KMS-11 (cell line): ENCODE results near the gene TIMELESS.

Experiments
- H2AFZ ChIP-seq: fragments of 200-600 bp; sonication (generic); 2 replicates; pipeline ENCODE4 v1.6.1; 2016; ENCODE audit warnings: antibody characterized with exemption, mixed run types, low read depth
- H3K27ac ChIP-seq: fragments of 200-600 bp; sonication (generic); 2 replicates; pipeline ENCODE4 v1.6.1; 2016; ENCODE audit warnings: mild to moderate bottlenecking, mixed run types
- H3K27me3 ChIP-seq: fragments of 200-600 bp; sonication (generic); 2 replicates; pipeline ENCODE4 v1.6.1; 2017; ENCODE audit warnings: mild to moderate bottlenecking, low read depth, mixed run types, moderate library complexity; ENCODE audit not compliant: insufficient read depth
- H3K36me3 ChIP-seq: fragments of 200-600 bp; sonication (generic); 2 replicates; pipeline ENCODE4 v1.6.1; 2017; ENCODE audit warnings: mild to moderate bottlenecking, mixed run types; ENCODE audit not compliant: insufficient read depth
- H3K4me1 ChIP-seq: fragments of 200-600 bp; sonication (generic); 2 replicates; pipeline ENCODE4 v1.6.1; 2016; ENCODE audit warnings: mild to moderate bottlenecking, low read depth, mixed run types; ENCODE audit not compliant: poor library complexity, severe bottlenecking
- H3K4me2 ChIP-seq: fragments of 200-600 bp; sonication (generic); 2 replicates; pipeline ENCODE4 v1.7.0; 2016; ENCODE audit warnings: mild to moderate bottlenecking, mixed run types
- H3K4me3 ChIP-seq: fragments of 200-600 bp; sonication (generic); IDR thresholded peaks from 2 replicates; pipeline ENCODE4 v1.6.1; 2017; ENCODE audit warnings: low read depth, low read length, mixed read lengths; ENCODE audit not compliant: insufficient read depth
- H3K79me2 ChIP-seq: fragments of 200-600 bp; sonication (generic); 2 replicates; pipeline ENCODE4 v1.6.1; 2016; ENCODE audit warnings: low read depth, mixed run types; ENCODE audit not compliant: insufficient read depth
- H3K9ac ChIP-seq: fragments of 200-600 bp; sonication (generic); 2 replicates; pipeline ENCODE4 v1.6.1; 2016; ENCODE audit warnings: mild to moderate bottlenecking, mixed run types
- H4K20me1 ChIP-seq: fragments of 200-600 bp; sonication (generic); 2 replicates; pipeline ENCODE4 v1.6.1; 2016; ENCODE audit warnings: mild to moderate bottlenecking, mixed run types; ENCODE audit not compliant: insufficient read depth
- TF ChIP-seq, protein P1 (sequence below): fragments of 200-600 bp; sonication (generic); conservative IDR thresholded peaks from 2 replicates; pipeline ENCODE4 v1.6.1; 2017; ENCODE audit warnings: low read depth, mild to moderate bottlenecking, antibody characterized with exemption, low read length, moderate library complexity, mixed read lengths

TIMELESS gene

DNA sequence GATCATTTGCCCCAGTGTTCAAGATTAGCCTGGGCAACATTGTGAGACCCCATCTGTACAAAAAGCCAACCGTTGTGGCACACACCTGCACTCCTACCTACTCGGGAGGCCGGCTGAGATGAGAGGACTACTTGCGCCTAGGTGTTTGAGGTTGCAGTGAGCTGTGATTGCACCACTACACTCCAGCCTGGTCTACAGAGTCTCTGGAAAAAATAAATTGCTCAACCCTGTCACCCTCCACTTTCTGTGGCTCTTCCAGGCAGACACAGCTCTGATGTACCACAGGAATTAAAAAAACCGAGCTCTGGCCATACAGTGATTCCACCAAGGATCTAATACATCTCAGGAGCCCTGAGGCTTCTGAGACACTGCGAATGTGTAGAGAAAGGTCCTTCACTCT, 14.4 kb downstream of the TIMELESS start:
- Histone ChIP-seq H3K79me2 (peaks cover 41% of the 10 kb centered on the region; the same call in 1 of the 2 replicates), H3K27me3 (no peaks in the 10 kb centered on the region), H3K27ac (no peak overlapping the region), H2AFZ (no peak overlapping the region), H3K9ac (no peak overlapping the region), H3K4me2 (no peak overlapping the region), H4K20me1 (no peaks in the 10 kb centered on the region), H3K4me1 (no peaks in the 10 kb centered on the region), H3K36me3 (peaks cover 15% of the 10 kb centered on the region; the same call in 1 of the 2 replicates), H3K4me3 (no peak overlapping the region)
- TF ChIP-seq, protein P1, sequence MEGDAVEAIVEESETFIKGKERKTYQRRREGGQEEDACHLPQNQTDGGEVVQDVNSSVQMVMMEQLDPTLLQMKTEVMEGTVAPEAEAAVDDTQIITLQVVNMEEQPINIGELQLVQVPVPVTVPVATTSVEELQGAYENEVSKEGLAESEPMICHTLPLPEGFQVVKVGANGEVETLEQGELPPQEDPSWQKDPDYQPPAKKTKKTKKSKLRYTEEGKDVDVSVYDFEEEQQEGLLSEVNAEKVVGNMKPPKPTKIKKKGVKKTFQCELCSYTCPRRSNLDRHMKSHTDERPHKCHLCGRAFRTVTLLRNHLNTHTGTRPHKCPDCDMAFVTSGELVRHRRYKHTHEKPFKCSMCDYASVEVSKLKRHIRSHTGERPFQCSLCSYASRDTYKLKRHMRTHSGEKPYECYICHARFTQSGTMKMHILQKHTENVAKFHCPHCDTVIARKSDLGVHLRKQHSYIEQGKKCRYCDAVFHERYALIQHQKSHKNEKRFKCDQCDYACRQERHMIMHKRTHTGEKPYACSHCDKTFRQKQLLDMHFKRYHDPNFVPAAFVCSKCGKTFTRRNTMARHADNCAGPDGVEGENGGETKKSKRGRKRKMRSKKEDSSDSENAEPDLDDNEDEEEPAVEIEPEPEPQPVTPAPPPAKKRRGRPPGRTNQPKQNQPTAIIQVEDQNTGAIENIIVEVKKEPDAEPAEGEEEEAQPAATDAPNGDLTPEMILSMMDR, result no peak

DNA sequence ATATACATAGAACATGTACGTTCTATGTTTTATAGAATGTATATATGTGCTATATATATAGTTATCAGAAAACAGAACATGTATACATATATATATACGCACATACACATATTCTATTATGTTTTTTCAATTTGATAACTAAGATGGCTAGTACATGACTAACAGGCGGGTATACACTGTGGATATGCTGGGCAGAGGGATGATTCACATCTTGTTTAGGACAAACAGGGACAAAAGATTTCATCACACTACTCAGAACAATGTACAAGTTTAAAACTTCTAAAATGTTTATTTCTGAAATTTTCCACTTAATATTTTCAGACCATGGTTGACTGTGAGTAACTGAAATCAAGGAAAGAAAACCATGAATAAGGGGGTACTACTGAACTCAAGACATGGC, 17.4 kb downstream of the TIMELESS start:
- Histone ChIP-seq H3K27ac (no peak overlapping the region), H3K4me2 (no peak overlapping the region), H4K20me1 (no peaks in the 10 kb centered on the region), H2AFZ (no peak overlapping the region), H3K4me3 (no peak overlapping the region), H3K4me1 (no peaks in the 10 kb centered on the region), H3K27me3 (no peaks in the 10 kb centered on the region), H3K9ac (no peak overlapping the region), H3K79me2 (peaks cover 11% of the 10 kb centered on the region; the same call in 1 of the 2 replicates), H3K36me3 (peaks cover 18% of the 10 kb centered on the region; the same call in 1 of the 2 replicates)
- TF ChIP-seq, protein P1, result no peak

DNA sequence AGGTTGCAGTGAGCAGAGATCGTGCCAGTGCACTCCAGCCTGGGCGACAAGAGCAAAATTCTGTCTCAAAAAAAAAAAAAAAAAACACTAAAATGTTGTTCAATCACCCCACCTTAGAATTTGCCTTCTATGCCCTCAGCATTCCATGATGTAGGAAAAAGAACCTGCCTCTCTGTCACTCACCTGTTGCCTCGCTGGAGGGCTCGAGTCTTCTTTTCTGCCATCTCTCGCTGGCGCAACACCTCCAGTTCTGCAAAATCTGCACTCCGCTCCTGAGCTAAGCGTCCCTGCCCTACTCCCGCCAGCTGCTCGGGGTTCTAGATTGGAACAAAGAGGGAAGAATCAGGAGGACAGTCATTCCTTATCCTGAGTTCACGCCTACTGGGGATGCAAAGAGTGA, 17.9 kb downstream of the TIMELESS start:
- Histone ChIP-seq H3K4me1 (no peaks in the 10 kb centered on the region), H2AFZ (no peak overlapping the region), H3K36me3 (peaks cover 18% of the 10 kb centered on the region; the same call in 1 of the 2 replicates), H3K27ac (no peak overlapping the region), H3K4me2 (no peak overlapping the region), H3K9ac (no peak overlapping the region), H3K79me2 (peaks cover 6% of the 10 kb centered on the region; the same call in 1 of the 2 replicates), H3K27me3 (no peaks in the 10 kb centered on the region), H3K4me3 (no peak overlapping the region), H4K20me1 (no peaks in the 10 kb centered on the region)
- TF ChIP-seq, protein P1, result no peak

DNA sequence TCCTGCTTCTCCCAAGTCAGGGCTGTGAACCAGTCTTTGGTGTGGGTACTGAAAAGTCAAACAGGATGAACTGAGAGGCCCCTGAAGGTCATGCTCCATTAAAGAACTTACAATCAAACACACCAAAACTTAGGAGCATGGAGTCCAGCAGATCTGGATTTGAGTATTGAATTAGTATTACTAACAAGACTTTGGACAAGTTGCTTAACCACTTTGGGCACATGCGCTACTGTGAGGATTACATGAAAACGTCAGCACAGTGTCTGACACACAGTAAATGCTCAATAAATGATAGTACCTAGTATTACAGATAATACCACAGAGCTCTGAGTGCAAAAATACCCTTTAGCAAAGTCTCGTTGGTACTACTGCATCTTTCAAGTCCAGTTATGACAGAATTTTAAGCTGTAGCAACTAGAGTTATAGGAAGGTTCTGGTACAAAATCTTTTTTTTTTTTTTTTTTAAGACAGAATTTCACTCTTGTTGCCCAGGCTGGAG, 23.2 kb downstream of the TIMELESS start:
- Histone ChIP-seq H3K27me3 (no peaks in the 10 kb centered on the region), H3K9ac (no peak overlapping the region), H3K4me2 (no peak overlapping the region), H3K4me1 (no peaks in the 10 kb centered on the region), H2AFZ (no peak overlapping the region), H3K36me3 (peaks cover 18% of the 10 kb centered on the region; the same call in 1 of the 2 replicates), H3K4me3 (no peak overlapping the region), H3K79me2 (no peaks in the 10 kb centered on the region), H3K27ac (no peak overlapping the region), H4K20me1 (no peaks in the 10 kb centered on the region)
- TF ChIP-seq, protein P1, result no peak
